Upper lobe of right lung (tissue), 1 donor: Measurements from ENCODE around the gene SCGB1A1. TPM values are rescaled to one million over a fixed set of nuclear protein-coding genes. Genes with fewer than 3 reads are reported as not detected.

Experiments
- ATAC-seq: fragments of 200-7000 bp; cut with Tn5 transposase; one replicate; pipeline ENCODE4 v1.9.1; 2020; ENCODE audit warnings: mild to moderate bottlenecking, moderate library complexity
- DNase-seq: peaks from one replicate; pipeline ENCODE4 v3.0.0-alpha.2; 2020
- H3K27ac ChIP-seq: fragments of 200-600 bp; one replicate; pipeline ENCODE4 v1.8.0; 2022
- H3K27me3 ChIP-seq: fragments of 200-600 bp; one replicate; pipeline ENCODE4 v1.8.0; 2022; ENCODE audit warnings: mild to moderate bottlenecking
- H3K36me3 ChIP-seq: fragments of 200-600 bp; one replicate; pipeline ENCODE4 v1.8.0; 2022
- H3K4me1 ChIP-seq: fragments of 200-600 bp; one replicate; pipeline ENCODE4 v1.8.0; 2022
- H3K4me3 ChIP-seq: fragments of 200-600 bp; one replicate; pipeline ENCODE4 v1.8.0; 2022; ENCODE audit warnings: mild to moderate bottlenecking
- H3K9me3 ChIP-seq: fragments of 200-600 bp; one replicate; pipeline ENCODE4 v1.8.0; 2022
- CTCF ChIP-seq: fragments of 200-600 bp; IDR thresholded peaks from one replicate; pipeline ENCODE4 v1.8.0; 2022; ENCODE audit warnings: antibody characterized with exemption
- intact Hi-C: fragments of 100-400 bp; cut with DNase I; formaldehyde crosslinking; loops from one replicate; pipeline ENCODE4 v1.11.0; 2022
- total RNA-seq: library from RNA; stranded (reverse); fragmentation: NEBNext Ultra II Directional; extraction: Animal tissue kit (Norgen Biotek cat#: 25700); gene quantifications from one replicate; pipeline ENCODE4 v1.2.1, GENCODE V29; 2021
- donor health status: DM: no; HTN: yes; CAD: no; lungs with severe emphysema.

The SCGB1A1 gene
- total RNA-seq, 1 donor from 2014 or later = 5.4 TPM

GRCh38 chr11:62390237-62390636, 28.6 kb upstream of the SCGB1A1 start:
- peaks cover 4% of the 10 kb centered on the region for H3K36me3 ChIP-seq
- H3K9me3 ChIP-seq = no peaks in the 10 kb centered on the region
- H3K4me3 ChIP-seq = no peak overlapping the region
- DNase-seq = peak; percentile 46
- no peak overlapping the region for H3K27ac ChIP-seq
- peaks cover 8% of the 10 kb centered on the region for H3K4me1 ChIP-seq
- no peaks in the 10 kb centered on the region for H3K27me3 ChIP-seq
- intact Hi-C loops = no loop called here
- TF ChIP-seq CTCF = no peak
- no peak for ATAC-seq

- Histone ChIP-seq H3K4me3 (no peak overlapping the region), H3K27ac (no peak overlapping the region), H3K36me3 (peaks cover 4% of the 10 kb centered on the region), H3K27me3 (no peaks in the 10 kb centered on the region), H3K9me3 (no peaks in the 10 kb centered on the region), H3K4me1 (peaks cover 13% of the 10 kb centered on the region)
- intact Hi-C loops = no loop called here
- no peak for ATAC-seq
- TF ChIP-seq CTCF = no peak
- no peak for DNase-seq
Observed at GRCh38 chr11:62390722-62391121, 28.1 kb upstream of the SCGB1A1 start.

- H3K4me1 ChIP-seq = peaks cover 17% of the 10 kb centered on the region
- H3K36me3 ChIP-seq = peaks cover 4% of the 10 kb centered on the region
- no peak overlapping the region for H3K27ac ChIP-seq
- ATAC-seq = no peak
- intact Hi-C loops = no loop called here
- TF ChIP-seq CTCF = no peak
- peak; percentile 18 for DNase-seq
- no peaks in the 10 kb centered on the region for H3K9me3 ChIP-seq
- H3K4me3 ChIP-seq = no peak overlapping the region
- no peaks in the 10 kb centered on the region for H3K27me3 ChIP-seq
Observed at GRCh38 chr11:62391642-62392425, 27.0 kb upstream of the SCGB1A1 start.

- Histone ChIP-seq H3K4me1 (peaks cover 17% of the 10 kb centered on the region), H3K36me3 (peaks cover 4% of the 10 kb centered on the region), H3K27ac (no peak overlapping the region), H3K4me3 (no peak overlapping the region), H3K9me3 (no peaks in the 10 kb centered on the region), H3K27me3 (no peaks in the 10 kb centered on the region)
- no peak for TF ChIP-seq CTCF
- ATAC-seq = no peak
- peak; percentile 18 for DNase-seq
- intact Hi-C loops = no loop called here
Observed at GRCh38 chr11:62392506-62392905, 26.3 kb upstream of the SCGB1A1 start.

- Histone ChIP-seq H3K4me1 (peaks cover 23% of the 10 kb centered on the region), H3K9me3 (no peaks in the 10 kb centered on the region), H3K4me3 (no peak overlapping the region), H3K27me3 (no peaks in the 10 kb centered on the region), H3K27ac (no peak overlapping the region), H3K36me3 (peaks cover 4% of the 10 kb centered on the region)
- ATAC-seq = no peak
- intact Hi-C loops = no loop called here
- DNase-seq = peak; percentile 29
- peak; percentile 15 for TF ChIP-seq CTCF
Observed at GRCh38 chr11:62393061-62393611, 25.7 kb upstream of the SCGB1A1 start.
